B cell (primary cell): Measurements from ENCODE around the gene CTRB1. TPM values are rescaled to one million over a fixed set of nuclear protein-coding genes. Genes with fewer than 3 reads are reported as not detected.

Experiments used
- ATAC-seq: fragments of 200-7000 bp; cut with Tn5 transposase; one replicate; pipeline ENCODE4 v1.10.0; 2021; ENCODE audit warnings: low read depth, mild to moderate bottlenecking, moderate number of reproducible peaks, moderate library complexity
- CTCF ChIA-PET: fragments of 350-600 bp; sonication (Branson Sonifier 250); formaldehyde crosslinking; loops from one replicate; lab custom pipeline; 2021; ENCODE audit warnings: antibody characterized with exemption, inconsistent platforms; lab: Charles Lee
- POLR2A ChIA-PET: fragments of 350-600 bp; sonication (Branson Sonifier 250); formaldehyde crosslinking; loops from one replicate; lab custom pipeline; 2021; ENCODE audit warnings: antibody characterized with exemption; lab: Charles Lee
- DNase-seq: peaks from one replicate; pipeline ENCODE4 v3.0.0; 2013
- H2AFZ ChIP-seq: 2 replicates; pipeline ENCODE4 v1.6.1; 2012; ENCODE audit warnings: mild to moderate bottlenecking, low read depth, low read length; ENCODE audit not compliant: insufficient read depth, poor library complexity, severe bottlenecking
- H3K27ac ChIP-seq, 2 donors: 1 replicate in 1 of 2; 2 replicates in 1 of 2; pipeline ENCODE4 v1.5.1; 2012 to 2013; ENCODE audit warnings: low read length in 2 of 2, mild to moderate bottlenecking in 2 of 2, moderate library complexity in 1 of 2
- H3K27me3 ChIP-seq, 4 experiments: fragments of 200-600 bp in 1 of 4; sonication (generic) in 1 of 4; replicated peaks in 1 of 4; 1 replicate in 2 of 4; 2 replicates in 2 of 4; pipeline versions ENCODE4 v1.6.1 to v1.7.0; 2013 to 2016; ENCODE audit warnings: low read length in 3 of 4, mild to moderate bottlenecking in 2 of 4, mixed read lengths in 1 of 4, moderate library complexity in 1 of 4; ENCODE audit not compliant: insufficient read depth in 4 of 4, control insufficient read depth in 3 of 4; ENCODE audit errors: control extremely low read depth in 1 of 4
- H3K36me3 ChIP-seq, 2 experiments: replicated peaks in 1 of 2; 1 replicate in 1 of 2; 2 replicates in 1 of 2; pipeline versions ENCODE4 v1.6.1 to v1.7.1; 2013; ENCODE audit warnings: low read length in 1 of 2; ENCODE audit not compliant: insufficient read depth in 2 of 2, control insufficient read depth in 1 of 2; ENCODE audit errors: control extremely low read depth in 1 of 2, extremely low read depth in 1 of 2
- H3K4me1 ChIP-seq, 2 donors: fragments of 200-600 bp in 1 of 2; sonication (generic) in 1 of 2; 1 replicate in 1 of 2; 2 replicates in 1 of 2; pipeline versions ENCODE4 v1.5.1 to v1.6.1; 2013 to 2017; ENCODE audit warnings: low read length in 2 of 2; ENCODE audit not compliant: control insufficient read depth in 2 of 2, insufficient read depth in 2 of 2
- H3K4me2 ChIP-seq: replicated peaks from 2 replicates; pipeline ENCODE3; 2012; ENCODE audit warnings: mild to moderate bottlenecking, low read depth, low read length; ENCODE audit not compliant: poor library complexity, severe bottlenecking
- H3K4me3 ChIP-seq, 5 experiments: fragments of 200-600 bp in 1 of 5; sonication (generic) in 1 of 5; 1 replicate in 3 of 5; 2 replicates in 2 of 5; pipeline versions ENCODE4 v1.5.1 to v1.7.0; 2011 to 2016; ENCODE audit warnings: low read length in 4 of 5, mild to moderate bottlenecking in 4 of 5, low read depth in 2 of 5, control low read depth in 1 of 5, moderate library complexity in 1 of 5; ENCODE audit not compliant: insufficient read depth in 1 of 5; ENCODE audit errors: control extremely low read depth in 1 of 5, extremely low read depth in 1 of 5
- H3K79me2 ChIP-seq: fragments of 200-600 bp; sonication (generic); one replicate; pipeline ENCODE4 v1.6.0; 2016; ENCODE audit warnings: low read length; ENCODE audit not compliant: control insufficient read depth, insufficient read depth
- H3K9ac ChIP-seq: fragments of 200-600 bp; sonication (generic); 2 replicates; pipeline ENCODE4 v1.6.1; 2017; ENCODE audit warnings: mild to moderate bottlenecking, low read length, moderate library complexity
- H3K9me3 ChIP-seq, 3 donors: one replicate each; pipeline versions ENCODE4 v1.6.1 to v1.7.1; 2013; ENCODE audit warnings: low read length in 2 of 3; ENCODE audit not compliant: control insufficient read depth in 2 of 3, insufficient read depth in 1 of 3; ENCODE audit errors: control extremely low read depth in 1 of 3
- H4K20me1 ChIP-seq: 2 replicates; pipeline ENCODE4 v1.6.0; 2012; ENCODE audit warnings: mild to moderate bottlenecking, low read length; ENCODE audit not compliant: insufficient read depth, control insufficient read depth, poor library complexity, severe bottlenecking
- H3K27ac Mint-ChIP-seq: one replicate; pipeline ENCODE4 v1.8.0; 2021; ENCODE audit warnings: mixed read lengths
- H3K27me3 Mint-ChIP-seq: one replicate; pipeline ENCODE4 v1.8.0; 2021; ENCODE audit warnings: mixed read lengths
- H3K4me1 Mint-ChIP-seq: one replicate; pipeline ENCODE4 v1.8.0; 2021; ENCODE audit warnings: mixed read lengths
- H3K4me3 Mint-ChIP-seq: one replicate; pipeline ENCODE4 v1.8.0; 2021; ENCODE audit warnings: mixed read lengths
- H3K9me3 Mint-ChIP-seq: one replicate; pipeline ENCODE4 v1.8.0; 2022; ENCODE audit warnings: mixed read lengths; ENCODE audit not compliant: insufficient read depth
- CTCF ChIP-seq: fragments of 200-600 bp; IDR thresholded peaks from one replicate; pipeline ENCODE4 v1.8.0; 2022; ENCODE audit warnings: antibody characterized with exemption, mild to moderate bottlenecking
- EZH2 ChIP-seq: IDR thresholded peaks from 2 replicates; pipeline ENCODE4 v1.6.1; 2012; ENCODE audit warnings: borderline replicate concordance, low read depth, mild to moderate bottlenecking, moderate library complexity, low read length; ENCODE audit not compliant: insufficient read depth, poor library complexity, severe bottlenecking
- WGBS: methylation state at CpG from one replicate; pipeline ENCODE4 v1.1.5; 2013; ENCODE audit warnings: missing lambda C conversion rate; ENCODE audit not compliant: insufficient coverage; 5-methylcytosine and 5-hydroxymethylcytosine counted together
- intact Hi-C: fragments of 100-400 bp; cut with micrococcal nuclease; formaldehyde crosslinking; loops from one replicate; pipeline ENCODE4 v1.10.0; 2022
- polyA plus RNA-seq: library from polyadenylated mRNA; depleted of rRNA; stranded (reverse); fragments of >200 nt; gene quantifications from 2 replicates; pipeline ENCODE4 v1.2.3, GENCODE V29; 2012
- total RNA-seq, 2 donors: library from RNA; stranded (reverse); fragments of 120-200 nt in 1 of 2; gene quantifications; 1 replicate in 1 of 2; 2 replicates in 1 of 2; pipeline versions ENCODE4 v1.2.3 to v1.2.4, GENCODE V29; 2013 to 2022

The CTRB1 gene
- total and polyA plus RNA-seq, 2 donors (not counting 1 experiment from before 2014, with no cell fraction given), result not detected

GRCh38 chr16:75181630-75182029 lies 37.2 kb upstream of the CTRB1 start:
- H3K27ac ChIP-seq, result no peak overlapping the region
- H3K4me2 ChIP-seq, result no peak overlapping the region
- H3K79me2 ChIP-seq, result no peaks in the 10 kb centered on the region
- no peaks in the 10 kb centered on the region for H4K20me1 ChIP-seq
- 27% methylated on average over 3 of the region's 3 CpGs for WGBS
- H2AFZ ChIP-seq, result no peak overlapping the region
- no peaks in the 10 kb centered on the region for H3K4me1 Mint-ChIP-seq
- intact Hi-C loops, result no loop called here
- H3K27me3 Mint-ChIP-seq, result peaks cover 12% of the 10 kb centered on the region
- no peak overlapping the region for H3K4me3 ChIP-seq
- TF ChIP-seq CTCF, result no peak
- TF ChIP-seq EZH2, result no peak
- peaks cover 9% of the 10 kb centered on the region for H3K9me3 Mint-ChIP-seq
- H3K4me1 ChIP-seq, result no peaks in the 10 kb centered on the region
- H3K27me3 ChIP-seq, result no peaks in the 10 kb centered on the region
- ChIA-PET CTCF (no interaction called here), POLR2A (no interaction called here)
- H3K4me3 Mint-ChIP-seq, result no peak overlapping the region
- DNase-seq (no peak), ATAC-seq (no peak)
- H3K36me3 ChIP-seq, result no peaks in the 10 kb centered on the region
- no peak overlapping the region for H3K27ac Mint-ChIP-seq
- peaks cover 1 to 16% (median 5%) of the 10 kb centered on the region in 3 donors for H3K9me3 ChIP-seq
- H3K9ac ChIP-seq, result no peak overlapping the region

- Histone ChIP-seq H4K20me1 (no peaks in the 10 kb centered on the region), H3K4me2 (no peak overlapping the region), H3K79me2 (no peaks in the 10 kb centered on the region), H2AFZ (no peak overlapping the region), H3K27me3 (peaks cover 0 to 11% (median 0%) of the 10 kb centered on the region in 4 experiments), H3K27ac (no peak overlapping the region), H3K9me3 (peaks cover 0 to 8% (median 0%) of the 10 kb centered on the region in 3 donors), H3K36me3 (no peaks in the 10 kb centered on the region), H3K4me3 (no peak overlapping the region), H3K9ac (no peak overlapping the region), H3K4me1 (no peaks in the 10 kb centered on the region)
- Mint-ChIP-seq H3K4me1 (no peaks in the 10 kb centered on the region), H3K27me3 (peaks cover 20% of the 10 kb centered on the region), H3K27ac (no peak overlapping the region), H3K9me3 (no peaks in the 10 kb centered on the region), H3K4me3 (no peak overlapping the region)
- intact Hi-C loops, result no loop called here
- POLR2A ChIA-PET, result no interaction called here
- ATAC-seq (no peak), DNase-seq (no peak)
- 90% methylated on average over 14 of the region's 14 CpGs for WGBS
- CTCF ChIA-PET, result interaction anchor here (1.4 to 2.1 kb wide), 2 partner anchors 10 to 575 kb away, joined by 4 to 10 read pairs; no protein-coding TSS in a partner anchor
- TF ChIP-seq EZH2, result no peak
- TF ChIP-seq CTCF, result no peak
These were observed 29.8 kb upstream of the CTRB1 start for GRCh38 chr16:75188832-75189477.
